Peyer's patch (tissue), 4 donors: Measurements from ENCODE around the gene HEXIM1.

Source experiments
- POLR2A ChIP-seq, 2 donors: fragments of 450-650 bp; IDR thresholded peaks; one replicate each; pipeline ENCODE4 v1.5.1; 2017; ENCODE audit warnings: antibody characterized with exemption in 2 of 2, mild to moderate bottlenecking in 2 of 2, moderate library complexity in 2 of 2
- TF ChIP-seq, protein P1 (sequence below), 6 experiments: fragments of 450-650 bp in 4 of 6; fragments of 200-600 bp in 2 of 6; sonication (generic) in 1 of 6; IDR thresholded peaks; one replicate each; pipeline ENCODE4 v1.5.1; 2017 to 2019; ENCODE audit warnings: antibody characterized with exemption in 6 of 6, mild to moderate bottlenecking in 3 of 6, moderate library complexity in 1 of 6

DNA sequence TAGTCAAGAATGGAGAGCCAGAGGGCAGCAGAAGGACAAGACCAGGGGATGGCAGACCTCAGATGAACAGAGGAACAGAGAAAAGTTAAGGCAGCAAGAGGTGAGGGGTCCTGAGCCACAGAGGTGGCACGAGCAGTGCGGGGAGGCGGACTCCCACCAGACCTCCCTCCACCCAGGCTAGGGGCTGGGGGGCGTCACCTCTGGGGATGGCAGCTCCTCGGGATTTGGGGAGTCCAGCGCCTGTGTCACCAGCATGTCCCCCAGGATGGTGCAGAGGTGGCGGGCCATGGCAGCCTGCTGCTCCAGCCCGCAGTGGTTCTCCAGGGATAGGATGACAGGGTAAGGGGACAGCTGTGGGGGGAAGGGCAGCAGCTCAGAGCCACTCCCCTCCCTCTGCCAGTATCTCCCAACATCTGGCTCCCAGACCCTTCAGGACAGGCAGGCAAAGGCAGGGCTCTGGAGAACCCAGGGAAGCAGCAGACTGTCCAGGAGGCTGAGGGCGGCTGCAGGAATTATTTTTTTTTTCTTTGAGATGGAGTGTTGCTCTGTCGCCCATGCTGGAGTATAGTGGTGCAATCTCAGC is 31.8 kb upstream of the HEXIM1 start:
- no peak for TF ChIP-seq POLR2A (IDR thresholded peaks at IDR 0.05)
- TF ChIP-seq, protein P1, sequence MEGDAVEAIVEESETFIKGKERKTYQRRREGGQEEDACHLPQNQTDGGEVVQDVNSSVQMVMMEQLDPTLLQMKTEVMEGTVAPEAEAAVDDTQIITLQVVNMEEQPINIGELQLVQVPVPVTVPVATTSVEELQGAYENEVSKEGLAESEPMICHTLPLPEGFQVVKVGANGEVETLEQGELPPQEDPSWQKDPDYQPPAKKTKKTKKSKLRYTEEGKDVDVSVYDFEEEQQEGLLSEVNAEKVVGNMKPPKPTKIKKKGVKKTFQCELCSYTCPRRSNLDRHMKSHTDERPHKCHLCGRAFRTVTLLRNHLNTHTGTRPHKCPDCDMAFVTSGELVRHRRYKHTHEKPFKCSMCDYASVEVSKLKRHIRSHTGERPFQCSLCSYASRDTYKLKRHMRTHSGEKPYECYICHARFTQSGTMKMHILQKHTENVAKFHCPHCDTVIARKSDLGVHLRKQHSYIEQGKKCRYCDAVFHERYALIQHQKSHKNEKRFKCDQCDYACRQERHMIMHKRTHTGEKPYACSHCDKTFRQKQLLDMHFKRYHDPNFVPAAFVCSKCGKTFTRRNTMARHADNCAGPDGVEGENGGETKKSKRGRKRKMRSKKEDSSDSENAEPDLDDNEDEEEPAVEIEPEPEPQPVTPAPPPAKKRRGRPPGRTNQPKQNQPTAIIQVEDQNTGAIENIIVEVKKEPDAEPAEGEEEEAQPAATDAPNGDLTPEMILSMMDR (IDR thresholded peaks at IDR 0.05), result no peak
